Lung microvascular endothelial cell (primary cell): ENCODE measurements around the gene PLXNA4. TPM values are rescaled to one million over a fixed set of nuclear protein-coding genes. Genes with fewer than 3 reads are reported as not detected.

ENCODE experiments used
- DNase-seq, 2 donors: peaks; one replicate each; pipeline versions ENCODE4 v3.0.0 to v3.0.0-alpha.2; 2010; ENCODE audit warnings: low read depth in 2 of 2
- total RNA-seq: library from RNA; depleted of rRNA; stranded (reverse); fragments of >200 nt; gene quantifications from 2 replicates; pipeline ENCODE4 v1.2.1, GENCODE V29; 2014

The PLXNA4 gene
- total RNA-seq, 1 donor from 2014 or later: 6.9 TPM

DNA sequence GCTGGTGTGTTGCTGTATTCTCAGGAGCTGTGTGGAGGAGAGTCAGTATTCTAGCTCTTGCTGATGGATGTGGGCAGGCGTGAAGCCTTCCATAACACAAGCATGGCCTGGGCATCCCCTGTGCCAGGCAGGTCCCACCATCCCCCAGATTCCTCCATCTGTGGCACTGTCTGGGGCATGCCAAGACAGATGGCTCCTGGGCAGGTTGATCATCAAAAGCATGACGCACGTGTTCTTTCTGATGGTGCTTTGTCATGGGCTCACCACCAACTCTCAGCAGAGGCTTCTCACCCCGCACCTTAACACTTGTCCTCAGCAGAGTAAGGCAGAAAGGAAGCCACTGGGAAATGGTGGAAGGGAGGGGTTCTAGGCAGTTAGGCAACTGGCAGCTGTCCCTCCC lies 364.3 kb downstream of the PLXNA4 start:
- no peak for DNase-seq

DNA sequence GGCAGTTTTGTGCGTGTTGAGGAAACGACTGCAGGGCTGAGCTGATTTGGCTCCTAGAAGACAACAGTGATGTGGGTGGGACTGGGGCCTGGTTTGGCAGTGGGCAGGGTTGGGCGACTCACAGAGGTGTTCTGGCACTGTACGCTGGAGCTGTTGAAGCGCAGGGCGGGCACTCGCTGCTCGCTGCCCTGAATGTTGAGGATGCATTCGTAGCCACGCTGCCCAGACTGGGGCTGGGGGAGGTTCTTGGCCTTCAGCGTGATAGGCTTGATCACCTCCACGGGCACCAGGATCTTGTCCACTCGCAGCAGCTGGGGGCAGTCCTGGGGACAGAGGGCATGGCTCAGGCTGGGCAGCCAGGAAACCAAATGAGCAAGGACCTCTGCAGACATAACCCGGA lies 365.4 kb downstream of the PLXNA4 start:
- DNase-seq: no peak

GRCh38 chr7:132207782-132208181 lies 368.5 kb downstream of the PLXNA4 start:
- no peak for DNase-seq

- DNase-seq: no peak
Measured at GRCh38 chr7:132207211-132207610, 369.1 kb downstream of the PLXNA4 start.

DNA sequence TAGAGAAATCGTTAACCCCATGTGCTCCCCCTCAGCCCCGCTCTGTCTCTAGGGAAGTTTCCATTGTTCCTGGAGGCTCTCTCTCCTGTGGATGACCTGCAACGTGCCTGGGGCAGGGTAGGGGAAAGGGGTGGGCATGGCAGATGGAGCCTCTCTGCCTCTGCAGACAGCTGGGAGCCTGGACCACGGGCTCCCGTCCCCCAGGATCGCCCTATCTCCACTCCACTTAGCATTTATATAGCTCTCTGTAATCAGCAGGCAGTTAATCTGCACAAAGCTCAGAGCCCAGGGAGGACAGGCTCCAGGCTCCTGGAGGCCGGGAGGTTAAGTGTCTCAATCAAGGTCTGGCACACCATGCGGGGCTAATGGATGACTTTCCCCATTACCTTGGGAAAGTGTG lies 369.7 kb downstream of the PLXNA4 start:
- no peak for DNase-seq

- no peak for DNase-seq
Measured at GRCh38 chr7:132205509-132205908, 370.8 kb downstream of the PLXNA4 start.

DNA sequence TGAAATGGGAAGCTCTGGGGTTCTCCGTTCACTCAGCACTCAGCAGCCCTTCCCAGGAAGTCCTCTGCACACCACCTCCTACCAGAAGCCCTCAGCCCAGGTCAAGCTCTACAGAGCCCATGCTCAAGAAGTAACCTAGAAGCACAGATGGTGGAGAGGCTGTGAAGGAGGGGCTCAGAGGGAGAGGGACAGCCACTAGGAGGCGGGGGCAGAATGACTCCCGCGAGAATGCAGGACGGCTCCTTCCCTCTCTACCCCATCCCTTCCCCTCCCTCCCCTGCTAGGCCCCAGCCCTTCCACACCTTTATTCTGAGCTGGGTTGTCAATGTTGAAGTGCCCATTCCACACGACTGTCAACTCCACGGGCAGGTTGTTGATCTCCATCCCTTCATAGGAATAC lies 373.2 kb downstream of the PLXNA4 start:
- no peak for DNase-seq

DNA sequence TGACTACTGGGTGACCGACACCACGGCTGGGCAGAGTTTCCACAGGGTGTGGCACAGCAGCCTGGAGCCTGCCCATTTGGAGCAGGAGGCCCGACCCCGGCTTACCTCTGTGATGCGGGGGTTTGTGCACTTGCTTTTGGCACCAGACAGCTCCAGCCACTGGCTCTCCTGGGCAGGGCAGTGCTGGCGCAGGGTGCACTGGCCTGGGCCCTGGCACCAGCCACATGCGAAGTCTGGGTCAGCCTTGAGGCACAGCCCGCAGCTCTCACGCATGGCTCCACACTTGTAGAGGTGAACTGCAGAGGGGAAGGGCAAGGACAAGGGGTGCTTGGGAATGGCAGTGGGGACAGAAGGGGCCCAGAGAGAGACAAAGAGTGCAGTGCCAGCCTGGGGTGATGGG lies 373.7 kb downstream of the PLXNA4 start:
- no peak for DNase-seq

- no peak for DNase-seq
Measured at GRCh38 chr7:132200141-132200540, 376.1 kb downstream of the PLXNA4 start.

- no peak for DNase-seq
Measured at GRCh38 chr7:132199626-132200025, 376.6 kb downstream of the PLXNA4 start.

- no peak for DNase-seq
Measured at GRCh38 chr7:132197772-132198171, 378.5 kb downstream of the PLXNA4 start.

- no peak for DNase-seq
Measured at GRCh38 chr7:132193898-132194297, 382.4 kb downstream of the PLXNA4 start.

DNA sequence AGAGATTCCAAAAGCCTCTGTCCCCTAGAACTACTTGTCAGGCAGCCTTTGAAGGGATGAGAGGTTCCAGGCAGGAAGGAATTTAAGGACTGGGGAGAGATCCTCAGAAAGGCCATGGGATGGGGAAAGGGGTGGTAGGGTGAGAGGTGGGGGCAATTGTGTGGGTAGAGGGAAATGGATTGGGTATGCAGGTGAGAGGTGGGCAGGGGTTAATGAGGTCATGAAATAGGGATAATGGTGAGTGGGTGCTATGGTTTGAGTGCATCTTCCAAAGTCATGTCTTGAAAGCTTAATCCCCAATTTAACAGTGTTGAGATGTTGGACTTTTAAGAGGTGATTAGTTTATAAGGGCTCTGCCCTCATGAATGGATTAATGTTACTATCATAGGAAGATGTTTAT lies 383.5 kb downstream of the PLXNA4 start:
- DNase-seq: no peak

DNA sequence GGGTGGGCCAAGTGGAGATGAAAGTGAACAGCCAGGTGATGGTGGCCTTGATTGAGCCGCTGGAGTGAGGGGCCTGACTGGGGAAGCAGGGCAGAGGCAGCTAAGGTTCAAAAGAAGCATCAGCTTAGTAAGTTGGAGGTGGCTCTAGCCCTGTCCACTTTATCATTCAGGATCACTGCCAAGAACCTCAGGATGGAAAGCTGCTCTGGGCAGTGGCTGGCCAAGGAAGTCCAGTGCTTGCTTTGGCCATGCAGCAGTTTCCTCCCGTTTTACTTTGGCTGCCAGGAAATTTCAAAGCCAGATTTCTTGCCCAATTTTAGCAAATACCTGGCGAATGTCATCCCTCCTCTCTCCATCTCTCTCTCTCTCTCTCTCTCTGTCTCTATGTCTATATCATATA lies 384.9 kb downstream of the PLXNA4 start:
- peak; percentile 45 to 71 for DNase-seq

DNA sequence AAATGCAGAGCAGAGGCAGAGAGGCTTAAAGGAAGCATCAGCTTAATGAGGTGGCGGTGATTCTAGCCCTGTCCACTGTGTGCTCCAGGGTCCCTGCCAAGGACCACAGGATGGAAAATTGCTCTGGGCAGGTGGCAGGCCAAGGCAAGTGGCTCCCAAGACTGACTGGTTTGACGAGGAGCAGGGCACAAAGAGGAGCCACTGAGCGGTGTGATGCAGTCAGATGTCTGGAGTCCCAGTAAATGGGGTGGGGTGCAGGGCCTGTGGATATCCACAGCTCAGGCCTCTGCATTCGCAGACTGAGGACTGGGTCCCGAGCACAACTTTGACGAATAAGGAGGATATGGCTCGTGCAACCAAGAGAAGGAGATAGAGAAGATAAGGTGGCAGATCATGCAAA lies 385.6 kb downstream of the PLXNA4 start:
- no peak for DNase-seq

GRCh38 chr7:132189881-132190280 lies 386.4 kb downstream of the PLXNA4 start:
- no peak for DNase-seq

DNA sequence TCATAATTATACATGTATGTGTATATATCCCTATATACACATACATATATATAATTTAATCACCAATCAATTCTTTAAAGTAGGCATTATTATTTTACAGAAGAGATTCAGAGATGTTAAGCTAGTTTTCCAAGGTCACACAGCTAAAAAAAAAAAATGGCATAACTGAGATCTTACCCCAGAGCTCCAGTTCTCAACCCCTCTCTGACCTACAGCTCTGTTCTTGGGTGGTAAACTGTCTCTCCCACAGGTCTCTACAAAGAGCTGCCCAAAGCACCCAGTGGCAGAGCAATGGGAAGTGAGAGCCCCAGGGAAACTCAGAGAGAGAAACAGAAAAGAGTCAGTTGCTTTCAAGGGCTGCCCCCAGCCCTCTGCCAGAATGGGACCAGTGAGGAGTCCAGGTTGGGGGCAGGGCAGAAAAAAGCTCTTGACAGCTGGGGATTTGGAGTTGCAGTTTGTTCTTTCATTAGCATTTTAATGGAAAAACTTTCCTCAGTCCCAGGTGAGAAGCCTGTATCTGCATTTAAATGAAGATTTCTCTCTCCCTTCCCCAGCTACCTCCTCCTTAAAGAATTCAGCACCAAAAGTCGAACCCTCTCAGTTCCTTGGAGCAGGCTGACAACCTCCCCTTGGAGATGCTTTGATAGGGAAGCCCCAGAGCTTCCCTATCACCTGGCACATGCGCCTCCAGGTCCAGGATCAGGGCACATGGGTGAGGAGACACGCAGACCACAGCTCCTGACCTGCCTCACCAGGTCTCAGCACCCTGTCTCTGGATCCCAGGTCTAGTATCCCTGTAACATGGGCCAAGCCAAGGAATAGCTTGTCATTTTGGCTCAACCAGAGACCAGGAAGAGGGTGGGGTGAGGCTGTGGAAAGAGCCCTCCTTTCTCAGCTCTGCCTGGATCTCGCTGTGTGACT lies 388.1 kb downstream of the PLXNA4 start:
- DNase-seq: no peak

DNA sequence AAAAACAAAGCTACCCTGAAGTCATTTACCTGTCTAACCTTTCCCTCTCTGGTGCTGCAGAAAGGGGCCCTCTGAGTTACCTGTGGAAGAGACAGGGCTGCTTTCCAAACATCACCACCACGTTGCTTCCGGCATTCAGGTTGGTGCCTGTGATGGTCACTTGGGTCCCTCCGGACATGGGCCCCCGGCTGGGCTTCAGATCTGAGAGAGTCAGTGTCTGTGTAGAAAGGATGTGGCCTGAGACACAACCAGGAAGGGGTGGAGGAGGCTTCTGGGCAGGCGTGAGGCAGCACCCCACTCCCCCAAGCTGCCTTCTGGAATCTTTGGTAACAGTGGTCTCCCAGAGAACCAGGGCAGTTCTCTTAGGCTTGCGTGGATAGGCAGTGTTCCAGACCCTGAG lies 388.9 kb downstream of the PLXNA4 start:
- no peak for DNase-seq

DNA sequence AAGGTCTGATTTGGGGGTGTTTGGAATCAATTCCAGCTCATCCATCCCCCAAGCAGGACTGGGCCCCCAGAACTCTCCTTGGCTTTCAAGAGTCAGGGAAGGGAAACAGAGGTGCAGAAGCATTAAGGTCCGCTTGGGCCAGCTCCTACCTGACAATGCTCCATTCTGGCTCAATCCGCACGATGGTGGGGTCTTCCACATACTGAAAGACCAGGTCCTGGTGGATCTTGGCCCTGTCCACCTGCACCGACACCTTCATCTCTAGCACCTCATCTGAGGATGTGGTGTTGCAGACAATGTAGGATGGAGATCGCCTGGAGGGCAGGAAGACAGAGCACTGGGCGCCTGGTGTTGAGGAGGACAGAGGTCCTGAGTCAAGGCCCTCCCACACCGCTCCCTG lies 391.1 kb downstream of the PLXNA4 start:
- no peak for DNase-seq

DNA sequence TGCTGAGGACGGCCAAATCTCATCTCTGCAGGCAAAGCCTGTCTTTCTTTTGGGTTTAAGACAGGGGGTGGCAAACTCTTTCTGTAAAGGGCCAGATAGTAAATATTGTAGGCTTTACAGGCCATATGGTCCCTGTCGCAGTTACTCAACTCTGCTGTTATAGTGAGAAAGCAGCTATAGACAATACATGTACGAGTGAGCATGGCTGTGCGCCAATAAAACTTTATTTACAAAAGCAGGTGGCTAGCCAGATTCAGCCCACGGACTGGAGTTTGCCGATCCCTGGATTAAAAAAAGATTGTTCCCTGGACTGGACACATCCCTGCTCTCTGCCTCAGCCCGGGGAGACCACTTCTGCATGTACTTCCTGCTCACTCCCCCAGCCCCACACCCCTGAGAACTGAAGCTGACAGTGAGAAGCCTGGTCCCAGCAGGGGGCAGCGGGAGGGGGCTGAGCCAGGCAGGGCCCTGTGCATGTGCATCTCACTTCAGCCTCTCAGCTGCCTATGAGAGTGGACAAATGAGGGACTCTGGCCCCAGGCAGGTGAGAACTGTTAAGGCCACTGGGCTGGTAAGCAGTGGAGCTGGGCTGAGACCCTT lies 392.4 kb downstream of the PLXNA4 start:
- no peak for DNase-seq

DNA sequence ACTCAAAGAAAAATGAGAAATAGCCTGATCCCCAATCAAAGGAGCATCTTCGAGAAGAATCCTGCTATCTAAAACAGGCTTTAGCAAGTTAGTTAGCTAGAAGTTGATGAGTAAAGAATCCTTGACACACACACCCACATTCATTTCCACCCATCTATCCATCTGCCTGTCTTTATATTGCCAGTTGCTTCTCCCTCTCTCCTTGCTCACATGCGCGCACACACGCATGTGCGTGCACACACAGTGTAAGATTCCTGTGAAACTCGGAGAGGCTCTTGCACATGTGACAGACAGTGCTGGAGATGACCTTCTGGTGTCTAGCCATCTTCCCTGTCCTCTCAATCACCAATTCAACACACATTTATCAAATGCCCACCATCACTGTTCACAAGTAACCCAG lies 393.3 kb downstream of the PLXNA4 start:
- no peak for DNase-seq

DNA sequence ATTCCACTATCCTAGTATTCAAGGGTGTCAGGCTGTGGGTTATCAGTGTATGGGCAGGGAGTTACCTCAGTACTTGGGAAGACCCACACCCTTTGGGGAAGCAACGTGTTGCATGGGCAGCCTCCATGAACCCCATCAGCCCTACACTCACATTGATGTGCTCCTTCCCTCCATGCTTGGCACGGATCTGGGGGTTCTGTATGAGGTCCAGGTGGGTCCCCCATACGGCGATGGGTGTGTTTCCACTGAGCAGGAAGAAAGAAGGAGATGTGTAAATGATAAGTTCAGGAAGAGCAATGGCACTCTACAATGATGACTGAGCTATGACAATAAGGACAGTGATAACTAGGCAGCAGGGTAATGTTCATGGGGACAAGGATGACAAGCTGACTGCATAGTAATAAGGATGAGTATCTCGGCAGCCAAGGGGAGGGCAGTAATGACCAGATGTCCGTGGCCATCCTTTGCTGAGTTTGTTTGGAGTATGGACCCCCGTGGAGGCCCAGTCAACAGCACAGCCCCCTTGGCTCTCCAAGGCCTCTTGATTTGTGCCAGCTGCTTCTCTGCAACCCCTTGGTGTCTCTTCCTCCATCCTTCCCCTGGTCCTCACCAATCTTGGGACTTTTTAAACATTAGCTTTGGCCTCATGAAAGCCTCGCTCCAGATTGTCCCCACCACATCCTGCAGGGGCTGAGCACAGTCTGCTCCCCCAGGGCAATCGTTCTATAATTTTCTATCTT lies 394.2 kb downstream of the PLXNA4 start:
- no peak for DNase-seq
